HG03457 (cell line): Measurements from ENCODE around the gene ASS1.

ENCODE experiments used
- ATAC-seq: cut with Tn5 transposase; IDR thresholded peaks from one replicate; pipeline ENCODE4 v1.9.1; 2021; ENCODE audit warnings: moderate number of reproducible peaks; ENCODE audit not compliant: unreplicated experiment

The ASS1 gene

DNA sequence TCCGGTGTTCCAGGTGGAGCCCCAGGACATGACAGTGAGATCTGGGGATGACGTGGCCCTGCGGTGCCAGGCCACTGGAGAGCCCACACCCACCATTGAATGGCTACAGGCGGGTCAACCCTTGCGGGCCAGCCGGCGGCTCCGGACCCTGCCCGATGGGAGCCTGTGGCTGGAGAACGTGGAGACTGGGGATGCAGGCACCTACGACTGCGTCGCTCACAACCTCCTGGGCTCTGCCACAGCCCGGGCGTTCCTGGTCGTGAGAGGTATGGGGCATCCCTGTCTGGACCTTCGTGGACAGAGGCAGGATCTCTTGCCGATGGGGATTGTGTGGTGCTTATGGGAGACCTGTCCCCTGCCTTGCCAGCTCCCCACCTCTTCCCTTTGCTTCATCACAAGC is 26.0 kb upstream of the ASS1 start:
- no peak for ATAC-seq

DNA sequence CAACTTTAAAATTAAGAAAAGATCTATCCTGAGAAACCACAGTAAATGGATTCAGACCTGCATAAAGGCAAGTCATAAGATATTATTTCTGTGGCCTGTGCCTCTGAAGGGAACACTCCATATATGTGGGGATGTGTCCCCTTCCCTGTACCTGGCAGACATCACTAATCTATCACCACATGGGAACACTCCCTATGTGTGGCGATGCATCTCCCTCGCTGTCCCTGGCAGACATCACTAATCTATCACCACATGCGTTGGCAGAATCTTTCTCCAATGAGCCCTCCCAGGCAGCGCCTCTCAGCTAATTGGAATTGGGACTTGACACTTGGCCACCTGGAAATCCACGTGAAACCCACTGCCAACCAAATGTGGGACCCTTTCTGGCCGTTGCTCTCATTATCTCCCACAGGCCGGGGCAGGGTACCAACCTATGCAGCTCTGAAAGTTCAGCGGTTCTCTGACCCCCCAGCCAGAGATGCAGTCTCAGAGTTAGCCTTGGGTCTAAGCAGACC is 25.2 kb upstream of the ASS1 start:
- no peak for ATAC-seq

- ATAC-seq = no peak
Measured at GRCh38 chr9:130421154-130421801, 23.5 kb upstream of the ASS1 start.

- no peak for ATAC-seq
Measured at GRCh38 chr9:130421802-130422276, 22.9 kb upstream of the ASS1 start.

DNA sequence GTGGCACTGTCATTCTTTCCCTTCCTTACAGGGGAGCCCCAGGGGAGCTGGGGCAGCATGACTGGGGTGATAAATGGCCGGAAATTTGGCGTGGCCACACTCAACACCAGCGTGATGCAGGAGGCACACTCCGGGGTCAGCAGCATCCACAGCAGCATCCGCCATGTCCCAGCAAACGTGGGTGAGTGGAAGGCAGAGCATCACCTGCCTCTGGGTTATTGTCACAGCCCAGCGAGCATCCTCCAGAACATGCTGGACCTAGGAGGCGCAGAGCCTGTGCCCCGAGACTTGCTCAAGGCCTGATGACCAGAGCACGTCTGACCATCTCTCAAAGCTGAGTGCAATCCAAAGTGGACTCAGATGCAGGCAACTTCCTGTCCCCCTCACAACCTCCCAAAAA is 22.2 kb upstream of the ASS1 start:
- ATAC-seq = no peak

GRCh38 chr9:130423272-130423671 is 21.5 kb upstream of the ASS1 start:
- no peak for ATAC-seq

DNA sequence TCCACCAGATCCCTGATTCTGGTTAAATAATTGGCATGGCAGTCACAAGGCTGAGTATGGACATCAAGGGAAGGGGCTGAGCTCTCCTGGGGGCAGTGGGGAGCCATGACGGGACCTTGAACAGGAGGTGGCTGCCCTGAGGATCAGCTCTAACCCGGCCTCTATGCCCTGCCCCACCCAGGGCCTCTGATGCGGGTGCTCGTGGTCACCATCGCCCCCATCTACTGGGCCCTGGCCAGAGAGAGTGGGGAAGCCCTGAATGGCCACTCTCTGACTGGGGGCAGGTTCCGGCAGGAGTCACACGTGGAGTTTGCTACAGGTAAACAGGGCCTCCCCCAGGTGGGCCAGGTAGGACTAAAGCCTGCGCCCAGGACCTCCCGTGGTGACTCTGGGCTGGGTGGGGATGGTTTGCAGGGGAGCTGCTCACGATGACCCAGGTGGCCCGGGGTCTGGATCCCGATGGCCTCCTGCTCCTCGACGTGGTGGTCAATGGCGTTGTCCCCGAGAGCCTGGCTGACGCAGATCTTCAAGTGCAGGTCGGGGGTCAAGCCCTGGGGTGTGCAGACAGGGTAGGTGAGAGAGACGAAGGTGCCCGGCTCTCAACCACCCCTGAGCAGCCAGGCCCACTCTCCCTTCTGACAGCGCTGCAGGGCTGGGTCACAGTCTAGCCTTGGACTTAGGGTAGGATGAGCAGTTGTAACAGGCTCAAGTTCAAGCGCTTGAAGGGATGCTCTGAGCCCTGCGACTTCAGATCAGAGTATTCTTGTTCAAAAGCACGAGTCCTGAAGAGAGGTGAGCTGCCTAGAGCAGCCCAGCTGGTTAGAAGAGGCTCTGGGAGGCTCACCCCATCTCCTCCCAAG is 19.9 kb upstream of the ASS1 start:
- ATAC-seq = no peak

DNA sequence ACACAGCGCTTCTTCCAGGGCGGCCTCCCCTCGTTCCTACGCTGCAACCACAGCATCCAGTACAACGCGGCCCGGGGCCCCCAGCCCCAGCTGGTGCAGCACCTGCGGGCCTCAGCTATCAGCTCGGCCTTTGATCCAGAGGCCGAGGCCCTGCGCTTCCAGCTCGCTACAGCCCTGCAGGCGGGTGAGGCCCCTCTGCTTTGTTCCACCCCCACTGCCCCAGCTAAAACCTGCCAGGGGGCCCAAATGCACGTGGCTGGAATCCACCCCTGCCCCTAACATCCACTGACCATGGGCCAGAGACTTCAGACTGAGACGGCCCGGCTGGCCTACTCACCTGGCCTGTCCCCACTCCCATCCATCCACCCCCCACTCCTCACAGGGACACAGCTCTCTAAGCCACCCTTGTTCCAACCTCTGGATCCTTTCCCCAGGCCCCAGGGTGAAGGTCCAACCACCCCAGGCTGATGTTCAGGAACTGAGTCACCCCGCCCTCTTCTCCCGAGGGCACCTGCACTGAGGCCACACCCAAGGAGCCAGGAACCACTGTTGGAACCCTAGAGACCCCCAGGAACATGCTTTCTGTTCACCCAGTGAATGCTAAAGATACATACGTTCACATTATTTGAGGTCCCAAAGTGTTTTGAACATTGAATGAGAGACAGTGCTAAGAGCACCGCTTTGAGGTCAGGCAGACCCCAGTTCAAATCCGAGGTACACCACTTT is 18.9 kb upstream of the ASS1 start:
- ATAC-seq = no peak

DNA sequence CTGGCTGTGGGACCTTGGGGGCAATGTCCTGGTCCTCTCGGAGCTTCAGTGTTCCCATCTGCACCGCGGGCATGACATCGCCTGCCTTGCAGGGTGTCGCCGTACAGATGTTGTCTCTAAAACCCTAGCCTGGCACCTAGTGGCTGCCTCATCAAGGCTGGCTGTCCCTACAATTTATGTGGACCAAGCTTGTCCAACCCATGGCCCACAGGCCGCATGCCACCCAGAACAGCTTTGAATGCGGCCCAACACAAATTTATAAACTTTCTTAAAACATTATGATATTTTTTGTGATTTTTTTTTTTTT is 18.3 kb upstream of the ASS1 start:
- ATAC-seq = no peak

- ATAC-seq = no peak
Measured at GRCh38 chr9:130426883-130427282, 17.9 kb upstream of the ASS1 start.

DNA sequence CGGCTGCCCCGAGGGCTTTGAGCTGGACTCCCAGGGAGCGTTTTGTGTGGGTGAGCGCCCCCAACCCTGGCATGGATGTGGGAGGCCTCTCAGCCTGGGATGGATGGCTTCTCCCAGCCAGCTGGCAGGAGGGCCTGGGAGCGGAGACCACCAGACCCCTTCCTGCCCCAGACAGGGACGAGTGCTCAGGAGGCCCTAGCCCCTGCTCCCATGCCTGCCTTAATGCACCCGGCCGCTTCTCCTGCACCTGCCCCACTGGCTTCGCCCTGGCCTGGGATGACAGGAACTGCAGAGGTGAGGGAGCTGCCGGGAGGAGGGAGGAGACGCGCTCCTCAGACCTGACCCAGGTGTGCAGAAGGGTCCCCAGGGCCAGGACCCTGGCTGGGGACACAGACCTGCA is 17.4 kb upstream of the ASS1 start:
- no peak for ATAC-seq

DNA sequence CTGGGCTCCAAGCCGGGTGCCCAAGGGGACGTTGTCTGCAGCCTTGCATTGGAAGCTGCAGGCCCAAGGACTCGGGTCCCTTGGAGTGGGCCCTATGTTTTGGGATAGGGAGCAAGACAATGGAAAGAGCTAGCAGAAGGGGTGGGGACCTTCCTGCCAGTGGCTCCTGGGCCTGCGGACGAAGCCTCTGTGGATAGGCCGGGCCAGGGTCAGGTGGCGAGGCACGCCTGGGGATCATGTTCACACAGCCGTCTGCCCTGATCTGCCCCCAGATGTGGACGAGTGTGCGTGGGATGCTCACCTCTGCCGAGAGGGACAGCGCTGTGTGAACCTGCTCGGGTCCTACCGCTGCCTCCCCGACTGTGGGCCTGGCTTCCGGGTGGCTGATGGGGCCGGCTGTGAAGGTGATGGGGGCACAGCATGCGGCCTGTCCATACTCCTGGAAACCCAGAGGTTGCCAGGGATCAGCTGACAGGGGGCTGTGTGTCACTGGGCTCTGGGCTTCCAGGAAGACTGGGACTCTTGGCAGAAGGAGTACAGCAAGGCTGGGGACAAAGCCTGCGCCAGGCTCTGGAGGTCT is 16.6 kb upstream of the ASS1 start:
- no peak for ATAC-seq

- ATAC-seq = no peak
Measured at GRCh38 chr9:130429381-130429780, 15.4 kb upstream of the ASS1 start.

DNA sequence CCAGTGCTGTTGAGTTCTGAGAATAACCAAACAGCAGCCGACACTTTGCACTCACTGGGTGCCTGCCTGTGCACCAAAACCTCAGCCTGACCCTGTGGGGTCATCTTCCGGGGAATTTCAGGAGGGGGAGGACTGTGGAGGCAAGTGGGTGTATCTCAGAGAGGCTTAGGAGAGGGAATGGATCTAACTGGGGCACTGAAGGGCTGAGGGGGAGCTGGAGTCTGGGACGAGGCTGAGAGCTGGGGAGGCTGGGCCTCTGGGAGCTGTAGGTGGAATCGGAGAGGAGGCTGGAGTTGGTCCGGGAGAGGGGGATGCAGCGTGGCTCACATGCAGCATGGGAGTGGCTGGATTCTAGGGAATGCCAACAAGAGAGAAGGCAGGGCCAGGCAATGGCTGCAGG is 14.9 kb upstream of the ASS1 start:
- no peak for ATAC-seq

DNA sequence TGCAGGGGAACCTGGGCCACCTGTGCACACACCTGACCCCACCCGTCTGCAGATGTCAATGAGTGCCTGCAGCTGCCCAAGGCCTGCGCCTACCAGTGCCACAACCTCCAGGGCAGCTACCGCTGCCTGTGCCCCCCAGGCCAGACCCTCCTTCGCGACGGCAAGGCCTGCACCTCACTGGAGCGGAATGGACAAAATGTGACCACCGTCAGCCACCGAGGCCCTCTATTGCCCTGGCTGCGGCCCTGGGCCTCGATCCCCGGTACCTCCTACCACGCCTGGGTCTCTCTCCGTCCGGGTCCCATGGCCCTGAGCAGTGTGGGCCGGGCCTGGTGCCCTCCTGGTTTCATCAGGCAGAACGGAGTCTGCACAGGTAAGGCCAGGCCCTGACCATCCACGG is 14.5 kb upstream of the ASS1 start:
- no peak for ATAC-seq

GRCh38 chr9:130430734-130431535 is 13.8 kb upstream of the ASS1 start:
- no peak for ATAC-seq

DNA sequence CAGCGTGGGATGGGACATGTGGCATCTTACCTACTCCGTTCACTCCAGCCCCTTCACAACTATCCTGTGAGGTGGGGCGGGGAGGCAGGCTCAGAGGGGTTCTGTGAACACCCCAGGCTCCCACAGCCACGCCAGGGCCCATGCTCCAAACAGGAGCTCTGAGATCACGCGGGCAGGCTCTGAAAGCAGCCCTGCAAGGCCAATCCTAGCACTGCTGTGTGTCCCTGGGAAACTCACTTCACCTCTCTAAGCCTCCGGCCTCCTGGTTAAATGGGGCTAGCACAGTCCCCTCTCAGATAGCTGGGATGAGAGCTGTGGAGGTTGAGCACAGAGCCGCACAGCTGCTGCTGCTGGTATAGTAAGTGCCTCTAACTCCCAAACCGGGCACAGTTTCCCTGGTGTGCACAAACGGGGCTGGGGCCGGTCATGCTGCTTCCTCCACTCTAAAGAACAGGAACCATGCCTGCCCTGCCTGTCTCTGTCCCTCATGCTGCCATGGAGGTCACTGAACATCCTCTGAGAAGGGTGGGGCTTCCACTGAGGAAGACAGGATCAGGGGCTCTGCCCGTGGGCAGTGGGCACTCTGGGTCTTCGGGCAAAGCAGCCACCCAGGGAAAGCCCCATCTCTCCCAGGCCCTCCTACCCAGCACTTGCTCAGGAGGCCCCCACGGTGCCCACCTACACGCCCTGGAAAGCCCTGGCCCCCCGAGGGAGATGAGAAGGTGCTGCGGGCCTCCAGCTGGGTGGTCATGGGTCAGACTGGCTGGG is 13.0 kb upstream of the ASS1 start:
- ATAC-seq = no peak

- ATAC-seq = no peak
Measured at GRCh38 chr9:130432362-130432761, 12.4 kb upstream of the ASS1 start.

GRCh38 chr9:130432796-130433167 is 12.0 kb upstream of the ASS1 start:
- ATAC-seq = no peak
